Heart left ventricle (tissue), 13 donors: ENCODE data around the gene SLC66A2.

ENCODE experiments used
- POLR2A ChIP-seq, 2 donors: fragments of 450-650 bp; IDR thresholded peaks; one replicate each; pipeline ENCODE4 v1.6.1; 2017; ENCODE audit warnings: antibody characterized with exemption in 2 of 2, mild to moderate bottlenecking in 2 of 2, moderate library complexity in 2 of 2
- TF ChIP-seq, protein P1 (sequence below), 12 donors: fragments of 200-600 bp; sonication (generic) in 4 of 12; IDR thresholded peaks; one replicate each; pipeline versions ENCODE4 v1.5.0 to v1.8.0; 2018 to 2022; ENCODE audit warnings: antibody characterized with exemption in 12 of 12, mild to moderate bottlenecking in 5 of 12
- donor health status: ischemic (EF 13 %, LVEDD 7.1; RV severe dilation, severe dysfunction).
- donor health status: DM: no; HTN: yes; CAD: no.
- donor health status: DM: no; HTN: no; CAD: no.
- donor health status: ischemic (EF 25% LVEDD 6.9; RV normal size, moderate dysfunction).
- donor health status: ischemic (EF 25% LVEDD 5.7; RV mildly dilated, moderate dysfunction).
- donor health status: ischemic (EF 35%, LVEDD 5.7; RV mildly dilated, moderate dysfunction).
- donor health status: nonischemic (EF 11% LVEDD 7.7; RV severe dilation, severe dysfunction).
- donor health status: DM: yes; HTN: yes; CAD: no.
- donor health status: PGD.
- donor health status: ischemic (EF 29% LVEDD 5.4; RV normal size, mild dysfunction).
- donor health status: nonischemic (EF 23%, LVEDD 6.1; RV moderate dilation, normal function).

DNA sequence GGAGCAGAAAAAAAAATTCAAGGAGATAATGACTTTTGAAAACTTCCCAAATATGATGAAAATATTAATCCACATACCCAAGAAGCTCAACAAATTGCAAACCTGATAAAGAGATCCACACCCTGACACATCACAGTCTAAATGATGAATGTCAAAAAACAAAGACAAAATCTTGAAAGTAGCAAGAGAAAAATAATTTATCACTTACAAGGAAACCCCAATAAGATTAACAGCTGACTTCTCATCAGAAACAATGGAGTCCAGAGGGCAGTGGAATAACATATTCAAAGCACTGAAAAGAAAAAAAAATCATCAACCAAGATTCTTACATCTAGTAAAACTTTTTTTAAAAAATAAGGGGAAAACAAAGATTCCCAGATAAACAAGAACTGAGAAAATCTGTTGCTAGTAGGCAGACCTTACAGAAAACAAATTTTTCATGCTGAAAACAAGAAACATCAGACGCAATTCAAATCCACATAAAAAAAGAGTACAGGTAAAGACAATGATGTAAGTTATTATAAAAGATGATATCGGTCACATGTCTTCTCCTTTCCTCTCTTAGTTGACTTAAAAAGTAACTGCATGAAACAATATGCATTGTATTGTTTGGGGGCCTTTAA is 21.3 kb downstream of the SLC66A2 start:
- TF ChIP-seq, protein P1, sequence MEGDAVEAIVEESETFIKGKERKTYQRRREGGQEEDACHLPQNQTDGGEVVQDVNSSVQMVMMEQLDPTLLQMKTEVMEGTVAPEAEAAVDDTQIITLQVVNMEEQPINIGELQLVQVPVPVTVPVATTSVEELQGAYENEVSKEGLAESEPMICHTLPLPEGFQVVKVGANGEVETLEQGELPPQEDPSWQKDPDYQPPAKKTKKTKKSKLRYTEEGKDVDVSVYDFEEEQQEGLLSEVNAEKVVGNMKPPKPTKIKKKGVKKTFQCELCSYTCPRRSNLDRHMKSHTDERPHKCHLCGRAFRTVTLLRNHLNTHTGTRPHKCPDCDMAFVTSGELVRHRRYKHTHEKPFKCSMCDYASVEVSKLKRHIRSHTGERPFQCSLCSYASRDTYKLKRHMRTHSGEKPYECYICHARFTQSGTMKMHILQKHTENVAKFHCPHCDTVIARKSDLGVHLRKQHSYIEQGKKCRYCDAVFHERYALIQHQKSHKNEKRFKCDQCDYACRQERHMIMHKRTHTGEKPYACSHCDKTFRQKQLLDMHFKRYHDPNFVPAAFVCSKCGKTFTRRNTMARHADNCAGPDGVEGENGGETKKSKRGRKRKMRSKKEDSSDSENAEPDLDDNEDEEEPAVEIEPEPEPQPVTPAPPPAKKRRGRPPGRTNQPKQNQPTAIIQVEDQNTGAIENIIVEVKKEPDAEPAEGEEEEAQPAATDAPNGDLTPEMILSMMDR (IDR thresholded peaks at IDR 0.05): no peak
- TF ChIP-seq POLR2A (IDR thresholded peaks at IDR 0.05): no peak
